GM19025 (cell line): ENCODE results near the gene C16orf89.

Experiments
- ATAC-seq: cut with Tn5 transposase; IDR thresholded peaks from one replicate; pipeline ENCODE4 v1.9.1; 2021; ENCODE audit warnings: mild to moderate bottlenecking, low read depth, moderate library complexity; ENCODE audit not compliant: unreplicated experiment

The C16orf89 gene

DNA sequence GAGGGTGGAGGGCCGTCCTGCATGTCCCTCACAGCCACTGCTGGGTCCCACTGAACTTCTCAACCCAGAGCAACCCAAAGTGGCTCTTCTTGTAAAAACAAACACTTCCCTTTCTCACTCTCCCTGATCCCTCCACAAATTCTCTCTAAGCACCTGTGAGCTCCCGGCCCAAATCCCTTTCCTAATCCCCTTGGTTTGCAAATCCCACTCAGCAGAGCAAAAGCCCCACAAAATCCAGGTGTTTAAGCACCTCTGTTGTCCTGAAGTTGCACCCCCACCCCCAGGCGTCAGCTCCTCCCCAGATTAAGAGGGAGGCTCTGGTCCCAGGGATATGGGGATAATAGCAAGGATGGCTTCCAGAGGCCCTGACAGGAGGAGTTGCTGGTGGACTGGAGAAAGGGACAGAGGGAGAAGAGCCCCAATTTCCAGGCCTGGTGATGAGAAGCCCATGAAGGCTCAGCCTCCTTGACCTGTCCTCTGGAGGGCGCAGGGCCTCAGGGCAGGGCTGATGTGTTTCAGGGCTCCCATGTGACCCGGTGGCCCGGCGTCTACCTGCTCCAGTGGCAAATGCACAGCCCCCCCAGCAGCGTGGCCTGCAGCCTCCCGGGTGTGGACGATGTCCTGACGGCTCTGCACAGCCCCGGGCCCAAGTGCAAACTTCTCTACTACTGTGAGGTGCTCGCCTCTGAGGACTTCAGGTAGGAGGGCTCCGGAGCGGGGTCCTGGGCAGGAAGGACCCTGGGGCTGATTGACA is 55.0 kb downstream of the C16orf89 start:
- ATAC-seq: no peak

- ATAC-seq: no peak
These were observed 57.4 kb downstream of the C16orf89 start for GRCh38 chr16:5008311-5008731.

- ATAC-seq: no peak
These were observed 58.5 kb downstream of the C16orf89 start for GRCh38 chr16:5007256-5007655.

- no peak for ATAC-seq
These were observed 59.2 kb downstream of the C16orf89 start for GRCh38 chr16:5006348-5007193.

DNA sequence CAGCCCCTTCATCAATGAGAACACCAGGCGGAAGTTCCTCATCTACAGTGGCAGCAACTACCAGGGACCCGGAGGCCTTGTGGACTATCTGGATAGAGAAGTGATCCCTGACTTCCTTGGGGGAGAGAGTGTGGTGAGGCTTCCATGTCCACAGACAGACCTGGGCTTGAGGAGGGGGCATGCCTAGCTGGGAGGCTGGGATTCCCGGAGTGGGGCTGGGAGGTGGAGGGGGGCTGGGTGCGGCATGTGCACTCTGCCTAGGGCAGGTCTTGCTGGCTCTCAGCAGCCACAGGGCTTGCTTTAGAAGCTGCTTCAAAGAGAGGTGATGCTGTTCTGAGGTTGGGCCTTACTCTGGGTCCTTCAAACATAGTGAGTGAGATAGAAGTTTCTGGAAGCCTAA is 59.8 kb downstream of the C16orf89 start:
- ATAC-seq: no peak

- no peak for ATAC-seq
These were observed 61.4 kb downstream of the C16orf89 start for GRCh38 chr16:5004311-5004710.

DNA sequence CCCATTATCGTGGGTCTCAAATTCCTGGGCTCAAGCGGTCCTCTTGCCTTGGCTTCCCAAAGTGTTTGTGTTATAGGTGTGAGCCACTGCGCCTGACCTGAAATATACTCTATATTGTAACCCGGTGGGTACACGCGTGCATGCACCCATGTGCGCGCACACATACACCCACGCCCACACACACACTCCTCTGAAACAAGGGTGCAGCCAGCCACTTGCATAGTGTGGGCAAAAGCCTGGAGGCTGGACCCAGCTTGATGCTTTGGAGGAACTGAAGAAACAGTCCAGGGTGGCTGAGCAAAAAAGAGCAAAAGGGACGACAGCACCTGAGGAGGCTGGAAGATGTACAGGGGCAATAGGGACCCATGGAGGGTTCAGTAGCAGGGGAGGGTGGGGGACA is 61.9 kb downstream of the C16orf89 start:
- no peak for ATAC-seq

DNA sequence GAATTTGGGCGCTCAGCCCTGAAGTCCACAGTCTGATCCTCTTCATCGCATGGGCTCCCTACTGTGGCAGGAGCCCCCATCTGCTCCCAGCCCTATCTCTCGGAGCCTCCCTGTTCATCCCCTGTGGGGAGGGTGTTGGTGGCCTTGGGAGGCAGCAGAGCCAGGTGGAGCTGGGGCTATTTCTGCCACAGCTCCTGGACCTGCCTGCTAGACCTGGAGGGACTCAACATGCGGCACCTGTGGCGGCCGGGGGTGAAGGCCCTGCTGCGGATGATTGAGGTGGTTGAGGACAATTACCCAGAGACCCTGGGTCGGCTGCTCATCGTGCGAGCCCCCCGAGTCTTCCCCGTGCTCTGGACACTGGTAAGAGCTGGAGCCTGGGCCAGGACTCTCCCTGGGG is 62.5 kb downstream of the C16orf89 start:
- ATAC-seq: no peak

DNA sequence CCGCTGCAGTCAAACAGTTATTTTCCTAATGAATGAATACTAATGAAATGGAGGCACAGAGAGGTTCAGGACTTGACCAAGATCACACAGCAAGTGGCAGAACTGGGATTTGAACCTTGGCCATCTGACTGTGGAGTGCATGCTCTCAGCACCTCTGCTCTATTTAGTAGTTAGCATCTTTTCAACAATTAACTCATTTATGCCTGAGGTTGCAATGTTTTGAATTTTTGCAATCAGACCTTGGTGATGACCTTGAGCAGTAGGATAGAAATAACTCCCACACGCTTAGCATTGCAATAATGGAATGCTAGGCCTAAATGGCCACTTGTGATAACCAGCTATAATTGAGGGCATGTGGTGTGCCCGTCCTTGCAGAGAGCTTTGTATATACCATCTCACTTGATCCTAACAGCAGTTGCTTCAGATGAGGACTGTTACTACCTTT is 63.0 kb downstream of the C16orf89 start:
- no peak for ATAC-seq

- no peak for ATAC-seq
These were observed 63.8 kb downstream of the C16orf89 start for GRCh38 chr16:5001986-5002385.

DNA sequence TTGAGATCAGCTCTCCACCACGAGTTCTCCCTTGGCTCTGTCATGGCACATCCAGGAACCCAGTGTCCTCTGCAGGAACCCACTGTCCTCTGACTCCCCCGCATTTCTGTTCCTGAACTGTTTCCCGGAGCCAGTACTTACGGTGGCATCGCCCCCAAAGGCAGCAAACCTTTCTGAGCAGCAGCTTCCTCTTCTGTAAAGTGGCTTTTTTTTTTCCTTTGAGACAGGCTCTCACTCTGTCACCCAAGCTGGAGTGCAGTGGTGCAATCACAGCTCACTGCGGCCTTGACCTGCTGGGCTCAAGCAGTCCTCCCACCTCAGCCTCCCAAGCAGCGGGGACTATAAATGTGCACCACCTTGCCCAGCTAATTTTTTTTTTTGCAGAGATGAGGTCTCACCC is 64.2 kb downstream of the C16orf89 start:
- no peak for ATAC-seq

DNA sequence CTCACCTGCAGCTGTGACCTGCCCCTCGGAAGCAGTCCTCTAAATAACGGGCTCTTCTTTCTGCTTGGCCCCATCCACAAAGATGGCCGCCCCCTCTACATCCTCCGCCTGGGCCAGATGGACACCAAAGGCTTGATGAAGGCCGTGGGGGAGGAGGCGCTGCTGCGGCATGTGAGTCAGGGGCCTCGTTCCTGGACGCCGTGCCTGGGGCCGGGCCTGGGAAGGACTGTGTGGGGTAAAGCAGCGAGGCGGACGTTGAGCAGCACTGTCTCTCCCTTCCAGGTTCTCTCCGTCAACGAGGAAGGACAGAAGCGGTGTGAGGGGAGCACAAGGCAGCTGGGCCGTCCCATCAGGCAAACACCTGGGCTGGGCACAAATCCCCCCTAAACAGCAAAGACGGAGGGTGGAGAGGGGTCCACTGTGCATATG is 65.2 kb downstream of the C16orf89 start:
- no peak for ATAC-seq

GRCh38 chr16:4994719-4995434 is 70.9 kb downstream of the C16orf89 start:
- ATAC-seq: no peak
